Neuron (in vitro differentiated cells): ENCODE measurements around the gene COL6A2.
"Not testable (repeated sequence)": the region's sequence is repeated elsewhere in the genome, so short reads cannot be mapped to it uniquely, and the experiment has no call there.

ENCODE experiments used
- H2AFZ ChIP-seq: one replicate; pipeline ENCODE4 v1.6.1; 2013; ENCODE audit warnings: low read depth, mild to moderate bottlenecking, inconsistent platforms, low read length, moderate library complexity
- H3K27me3 ChIP-seq: one replicate; pipeline ENCODE4 v1.6.1; 2013; ENCODE audit warnings: low read length; ENCODE audit not compliant: insufficient read depth
- H3K36me3 ChIP-seq: one replicate; pipeline ENCODE4 v1.6.1; 2013; ENCODE audit warnings: low read length; ENCODE audit not compliant: insufficient read depth
- H3K4me1 ChIP-seq: one replicate; pipeline ENCODE4 v1.6.1; 2013; ENCODE audit warnings: low read length; ENCODE audit not compliant: insufficient read depth
- H3K4me3 ChIP-seq: 2 replicates; pipeline ENCODE4 v1.5.1; 2013; ENCODE audit warnings: mild to moderate bottlenecking, low read length, moderate library complexity
- H3K9me3 ChIP-seq: one replicate; pipeline ENCODE4 v1.6.1; 2013; ENCODE audit warnings: low read length

The COL6A2 gene

GRCh38 chr21:46098303-46099141 lies 610 bp downstream of the COL6A2 start:
- H3K4me1 ChIP-seq, result no peaks in the 10 kb centered on the region

GRCh38 chr21:46099476-46099875 lies 1.6 kb downstream of the COL6A2 start:
- Histone ChIP-seq H2AFZ (no peak overlapping the region), H3K27me3 (peaks cover 47% of the 10 kb centered on the region), H3K9me3 (peaks cover 7% of the 10 kb centered on the region), H3K4me1 (no peaks in the 10 kb centered on the region), H3K4me3 (no peak overlapping the region), H3K36me3 (no peaks in the 10 kb centered on the region)

More at GRCh38 chr21:46098303-46099141, 610 bp downstream of the COL6A2 start:
- Histone ChIP-seq H3K9me3 (peaks cover 7% of the 10 kb centered on the region), H3K4me3 (no peak overlapping the region), H3K36me3 (no peaks in the 10 kb centered on the region), H2AFZ (no peak overlapping the region), H3K27me3 (peaks cover 50% of the 10 kb centered on the region)

GRCh38 chr21:46100020-46100419 lies 2.1 kb downstream of the COL6A2 start:
- Histone ChIP-seq H3K4me1 (no peaks in the 10 kb centered on the region), H2AFZ (no peak overlapping the region), H3K9me3 (peaks cover 7% of the 10 kb centered on the region), H3K4me3 (no peak overlapping the region), H3K27me3 (peaks cover 41% of the 10 kb centered on the region), H3K36me3 (no peaks in the 10 kb centered on the region)

- Histone ChIP-seq H3K27me3 (peaks cover 37% of the 10 kb centered on the region), H3K36me3 (no peaks in the 10 kb centered on the region), H3K4me3 (no peak overlapping the region), H3K4me1 (no peaks in the 10 kb centered on the region), H2AFZ (no peak overlapping the region), H3K9me3 (peaks cover 7% of the 10 kb centered on the region)
Observed at GRCh38 chr21:46100426-46100825, 2.5 kb downstream of the COL6A2 start.

- peaks cover 34% of the 10 kb centered on the region for H3K27me3 ChIP-seq
- no peaks in the 10 kb centered on the region for H3K4me1 ChIP-seq
- no peaks in the 10 kb centered on the region for H3K36me3 ChIP-seq
- H3K4me3 ChIP-seq, result no peak overlapping the region
- no peak overlapping the region for H2AFZ ChIP-seq
- peaks cover 7% of the 10 kb centered on the region for H3K9me3 ChIP-seq
Observed at GRCh38 chr21:46100906-46101305, 3.0 kb downstream of the COL6A2 start.

- Histone ChIP-seq H3K4me1 (no peaks in the 10 kb centered on the region), H3K36me3 (no peaks in the 10 kb centered on the region), H2AFZ (no peak overlapping the region), H3K9me3 (peaks cover 7% of the 10 kb centered on the region), H3K27me3 (peaks cover 15% of the 10 kb centered on the region), H3K4me3 (no peak overlapping the region)
Observed at GRCh38 chr21:46104104-46104503, 6.2 kb downstream of the COL6A2 start.

- H3K36me3 ChIP-seq, H3K4me1 ChIP-seq, H3K4me3 ChIP-seq, H2AFZ ChIP-seq, H3K27me3 ChIP-seq, H3K9me3 ChIP-seq: not testable (repeated sequence)
Observed at GRCh38 chr21:46107376-46107775, 9.5 kb downstream of the COL6A2 start.

GRCh38 chr21:46108827-46109312 lies 11.0 kb downstream of the COL6A2 start:
- H2AFZ ChIP-seq, result no peak overlapping the region
- H3K9me3 ChIP-seq, result no peaks in the 10 kb centered on the region
- no peaks in the 10 kb centered on the region for H3K36me3 ChIP-seq
- no peaks in the 10 kb centered on the region for H3K27me3 ChIP-seq
- H3K4me3 ChIP-seq, result no peak overlapping the region
- no peaks in the 10 kb centered on the region for H3K4me1 ChIP-seq

- Histone ChIP-seq H2AFZ (no peak overlapping the region), H3K9me3 (peaks cover under 1% of the 10 kb centered on the region), H3K27me3 (no peaks in the 10 kb centered on the region), H3K4me3 (no peak overlapping the region), H3K4me1 (no peaks in the 10 kb centered on the region), H3K36me3 (no peaks in the 10 kb centered on the region)
Observed at GRCh38 chr21:46109313-46110221, 11.7 kb downstream of the COL6A2 start.

GRCh38 chr21:46110499-46111192 lies 12.7 kb downstream of the COL6A2 start:
- no peak overlapping the region for H3K4me3 ChIP-seq
- H3K9me3 ChIP-seq, result peaks cover 6% of the 10 kb centered on the region
- no peak overlapping the region for H2AFZ ChIP-seq
- no peaks in the 10 kb centered on the region for H3K27me3 ChIP-seq
- H3K4me1 ChIP-seq, result no peaks in the 10 kb centered on the region
- H3K36me3 ChIP-seq, result no peaks in the 10 kb centered on the region

- Histone ChIP-seq H3K27me3 (no peaks in the 10 kb centered on the region), H3K36me3 (no peaks in the 10 kb centered on the region), H3K4me3 (no peak overlapping the region), H3K9me3 (peaks cover 6% of the 10 kb centered on the region), H3K4me1 (no peaks in the 10 kb centered on the region), H2AFZ (no peak overlapping the region)
Observed at GRCh38 chr21:46111193-46111571, 13.3 kb downstream of the COL6A2 start.

GRCh38 chr21:46111857-46112724 lies 14.2 kb downstream of the COL6A2 start:
- H3K9me3 ChIP-seq, result peaks cover 6% of the 10 kb centered on the region
- H3K36me3 ChIP-seq, result no peaks in the 10 kb centered on the region
- H3K4me1 ChIP-seq, result no peaks in the 10 kb centered on the region
- no peak overlapping the region for H3K4me3 ChIP-seq
- no peaks in the 10 kb centered on the region for H3K27me3 ChIP-seq
- no peak overlapping the region for H2AFZ ChIP-seq
